ENCODE results near the gene TFRC. TPM values are rescaled to one million over a fixed set of nuclear protein-coding genes. Genes with fewer than 3 reads are reported as not detected.
A peak's percentile ranks its signal among the peaks of the same experiment; 100 is the strongest.

The TFRC gene
- total RNA-seq, 3 donors from 2014 or later, result 119 to 225 (median 167) TPM

DNA sequence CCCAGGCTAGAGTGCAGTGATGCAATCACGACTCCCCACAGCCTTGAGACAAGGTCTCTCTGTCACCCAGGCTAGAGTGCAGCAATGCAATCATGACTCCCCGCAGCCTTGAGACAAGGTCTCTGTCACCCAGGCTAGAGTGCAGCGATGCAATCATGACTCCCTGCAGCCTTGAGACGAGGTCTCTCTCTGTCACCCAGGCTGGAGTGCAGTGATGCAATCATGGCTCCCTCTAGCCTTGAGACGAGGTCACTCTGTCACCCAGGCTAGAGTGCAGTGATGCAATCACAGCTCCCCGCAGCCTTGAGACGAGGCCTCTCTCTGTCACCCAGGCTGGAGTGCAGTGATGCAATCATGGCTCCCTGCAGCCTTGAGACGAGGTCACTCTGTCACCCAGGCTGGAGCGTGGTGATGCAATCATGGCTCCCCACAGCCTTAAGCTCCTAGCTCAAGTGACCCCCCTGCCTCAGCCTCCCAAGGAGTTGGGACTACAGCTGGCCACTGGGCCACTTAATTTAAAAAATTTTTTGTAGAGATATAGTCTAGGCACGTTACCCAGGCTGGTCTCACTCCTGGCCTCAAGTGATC, 26.1 kb downstream of the TFRC start:
- Histone ChIP-seq H3K4me3 (no peak overlapping the region), H3K36me3 (ENCODE audit: low read depth) (peaks cover 38% of the 10 kb centered on the region), H3K4me1 (ENCODE audit: low read depth) (no peaks in the 10 kb centered on the region), H3K9me3 (no peaks in the 10 kb centered on the region)
- intact Hi-C loops (cut with DNase I, micrococcal nuclease), result no loop called here
- DNase-seq (no peak), ATAC-seq (peak; percentile 44)
- TF ChIP-seq, protein P1, sequence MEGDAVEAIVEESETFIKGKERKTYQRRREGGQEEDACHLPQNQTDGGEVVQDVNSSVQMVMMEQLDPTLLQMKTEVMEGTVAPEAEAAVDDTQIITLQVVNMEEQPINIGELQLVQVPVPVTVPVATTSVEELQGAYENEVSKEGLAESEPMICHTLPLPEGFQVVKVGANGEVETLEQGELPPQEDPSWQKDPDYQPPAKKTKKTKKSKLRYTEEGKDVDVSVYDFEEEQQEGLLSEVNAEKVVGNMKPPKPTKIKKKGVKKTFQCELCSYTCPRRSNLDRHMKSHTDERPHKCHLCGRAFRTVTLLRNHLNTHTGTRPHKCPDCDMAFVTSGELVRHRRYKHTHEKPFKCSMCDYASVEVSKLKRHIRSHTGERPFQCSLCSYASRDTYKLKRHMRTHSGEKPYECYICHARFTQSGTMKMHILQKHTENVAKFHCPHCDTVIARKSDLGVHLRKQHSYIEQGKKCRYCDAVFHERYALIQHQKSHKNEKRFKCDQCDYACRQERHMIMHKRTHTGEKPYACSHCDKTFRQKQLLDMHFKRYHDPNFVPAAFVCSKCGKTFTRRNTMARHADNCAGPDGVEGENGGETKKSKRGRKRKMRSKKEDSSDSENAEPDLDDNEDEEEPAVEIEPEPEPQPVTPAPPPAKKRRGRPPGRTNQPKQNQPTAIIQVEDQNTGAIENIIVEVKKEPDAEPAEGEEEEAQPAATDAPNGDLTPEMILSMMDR (IDR thresholded peaks at IDR 0.05), result no peak

- H3K36me3 ChIP-seq (ENCODE audit: low read depth), result peaks cover 38% of the 10 kb centered on the region
- intact Hi-C loops (cut with DNase I, micrococcal nuclease), result no loop called here
- TF ChIP-seq, protein P1 (IDR thresholded peaks at IDR 0.05), result no peak
Observed at GRCh38 chr3:196055240-196055639, 26.6 kb downstream of the TFRC start.

GRCh38 chr3:196054661-196055060, 27.2 kb downstream of the TFRC start:
- no peaks in the 10 kb centered on the region for H3K4me1 ChIP-seq (ENCODE audit: low read depth)
- intact Hi-C loops (cut with DNase I, micrococcal nuclease), result no loop called here
- no peak for ATAC-seq
- H3K9me3 ChIP-seq, result no peaks in the 10 kb centered on the region
- TF ChIP-seq, protein P1 (IDR thresholded peaks at IDR 0.05), result no peak
- no peak for DNase-seq
- H3K36me3 ChIP-seq (ENCODE audit: low read depth), result peaks cover 38% of the 10 kb centered on the region
- H3K4me3 ChIP-seq, result no peak overlapping the region

More at GRCh38 chr3:196055240-196055639, 26.6 kb downstream of the TFRC start:
- no peaks in the 10 kb centered on the region for H3K4me1 ChIP-seq (ENCODE audit: low read depth)
- no peaks in the 10 kb centered on the region for H3K9me3 ChIP-seq
- ATAC-seq, result peak; percentile 17
- DNase-seq, result no peak
- no peak overlapping the region for H3K4me3 ChIP-seq

GRCh38 chr3:196053487-196053886, 28.4 kb downstream of the TFRC start:
- peaks cover 41% of the 10 kb centered on the region for H3K36me3 ChIP-seq (ENCODE audit: low read depth)
- ATAC-seq (no peak), DNase-seq (no peak)
- H3K9me3 ChIP-seq, result no peaks in the 10 kb centered on the region
- no peaks in the 10 kb centered on the region for H3K4me1 ChIP-seq (ENCODE audit: low read depth)
- TF ChIP-seq, protein P1 (IDR thresholded peaks at IDR 0.05), result no peak
- intact Hi-C loops (cut with DNase I, micrococcal nuclease), result no loop called here
- no peak overlapping the region for H3K4me3 ChIP-seq

GRCh38 chr3:196051282-196052076, 30.4 kb downstream of the TFRC start:
- DNase-seq (no peak), ATAC-seq (no peak)
- intact Hi-C loops (cut with DNase I, micrococcal nuclease), result no loop called here
- TF ChIP-seq, protein P1 (IDR thresholded peaks at IDR 0.05), result no peak
- no peaks in the 10 kb centered on the region for H3K4me1 ChIP-seq (ENCODE audit: low read depth)
- H3K9me3 ChIP-seq, result no peaks in the 10 kb centered on the region
- H3K4me3 ChIP-seq, result no peak overlapping the region
- peaks cover 41% of the 10 kb centered on the region for H3K36me3 ChIP-seq (ENCODE audit: low read depth)

All from mucosa of descending colon (tissue), 3 donors.